ENCODE measurements around the gene EDRF1. TPM values are rescaled to one million over a fixed set of nuclear protein-coding genes. Genes with fewer than 3 reads are reported as not detected.
"Not testable (repeated sequence)": the region's sequence is repeated elsewhere in the genome, so short reads cannot be mapped to it uniquely, and the experiment has no call there.

The EDRF1 gene
- total and polyA plus RNA-seq, 5 donors from 2014 or later = 12.8 to 52.3 (median 13.7) TPM

DNA sequence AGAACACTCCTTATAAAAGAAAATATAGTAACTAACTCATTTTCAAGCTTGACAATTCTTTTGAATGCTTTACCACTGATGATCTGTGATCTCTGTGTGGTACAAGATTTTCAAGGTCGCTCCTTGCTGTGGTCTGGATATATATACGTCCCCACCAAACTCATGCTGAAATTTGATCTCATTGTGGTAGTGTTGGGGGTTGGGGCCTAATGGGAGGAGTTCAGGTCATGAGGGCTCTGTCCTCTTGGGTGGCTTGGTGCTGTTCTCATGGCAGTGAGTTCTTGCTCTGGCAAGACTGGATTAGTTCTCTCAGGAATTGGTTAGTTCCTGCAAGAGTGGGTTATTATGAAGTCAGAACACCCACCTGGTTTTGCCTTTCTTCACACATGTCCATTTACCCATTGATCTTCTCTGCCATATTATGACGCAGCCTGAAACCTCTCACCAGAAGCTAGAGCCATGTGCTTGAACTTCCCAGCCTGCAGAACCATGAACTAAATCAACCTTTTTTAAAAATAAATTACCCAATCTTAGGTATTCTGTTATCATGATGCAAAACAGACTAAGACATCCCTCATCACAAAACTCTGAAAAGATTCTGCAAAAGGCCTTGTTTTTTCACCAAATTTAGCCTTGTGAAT is 8.3 kb upstream of the EDRF1 start:
- DNase-seq (no peak), ATAC-seq (ENCODE audit: low read depth in 2 of 2) (no peak)
- no peak overlapping the region for H3K27ac ChIP-seq (ENCODE audit: insufficient read depth, low read length, poor library complexity, severe bottlenecking)
- peaks cover 5% of the 10 kb centered on the region for H3K27me3 ChIP-seq (ENCODE audit: control insufficient read depth, insufficient read depth, low read length)
- H3K4me3 Mint-ChIP-seq = no peak overlapping the region
- no peaks in the 10 kb centered on the region for H3K4me1 Mint-ChIP-seq
- peaks cover 22% of the 10 kb centered on the region for H3K27me3 Mint-ChIP-seq
- H3K27ac Mint-ChIP-seq = no peak overlapping the region
- H3K36me3 ChIP-seq (ENCODE audit: control insufficient read depth, insufficient read depth, low read length) = no peaks in the 10 kb centered on the region
- H3K9me3 Mint-ChIP-seq = peaks cover 2 to 18% (median 6%) of the 10 kb centered on the region in 7 donors
- no peaks in the 10 kb centered on the region for H3K4me1 ChIP-seq (ENCODE audit: control insufficient read depth, insufficient read depth, low read length, poor library complexity, severe bottlenecking)
- H3K9me3 ChIP-seq (ENCODE audit: control insufficient read depth in 2 of 2, low read length in 2 of 2) = peaks cover 19 to 36% of the 10 kb centered on the region in 2 experiments
- H3K4me3 ChIP-seq (ENCODE audit: low read depth, low read length) = no peak overlapping the region
- peaks cover 5% of the 10 kb centered on the region for H3K36me3 Mint-ChIP-seq

DNA sequence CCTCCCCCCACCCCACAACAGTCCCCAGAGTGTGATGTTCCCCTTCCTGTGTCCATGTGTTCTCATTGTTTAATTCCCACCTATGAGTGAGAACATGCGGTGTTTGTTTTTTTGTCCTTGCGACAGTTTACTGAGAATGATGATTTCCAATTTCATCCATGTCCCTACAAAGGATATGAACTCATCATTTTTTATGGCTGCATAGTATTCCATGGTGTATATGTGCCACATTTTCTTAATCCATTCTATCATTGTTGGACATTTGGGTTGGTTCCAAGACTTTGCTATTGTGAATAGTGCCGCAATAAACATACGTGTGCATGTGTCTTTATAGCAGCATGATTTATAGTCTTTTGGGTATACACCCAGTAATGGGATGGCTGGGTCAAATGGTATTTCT is 4.8 kb upstream of the EDRF1 start:
- not testable (repeated sequence) for H3K4me1 Mint-ChIP-seq; H3K4me3 ChIP-seq (ENCODE audit: low read depth, low read length); DNase-seq; H3K36me3 ChIP-seq (ENCODE audit: control insufficient read depth, insufficient read depth, low read length); H3K27ac ChIP-seq (ENCODE audit: insufficient read depth, low read length, poor library complexity, severe bottlenecking); H3K27ac Mint-ChIP-seq; H3K27me3 ChIP-seq (ENCODE audit: control insufficient read depth, insufficient read depth, low read length); H3K36me3 Mint-ChIP-seq; ATAC-seq (ENCODE audit: low read depth in 2 of 2)
- H3K9me3 ChIP-seq (ENCODE audit: control insufficient read depth in 2 of 2, low read length in 2 of 2) = peaks cover 19 to 36% of the 10 kb centered on the region in 2 experiments
- H3K9me3 Mint-ChIP-seq = peaks cover 2 to 18% (median 6%) of the 10 kb centered on the region in 7 donors
- peaks cover 10% of the 10 kb centered on the region for H3K4me1 ChIP-seq (ENCODE audit: control insufficient read depth, insufficient read depth, low read length, poor library complexity, severe bottlenecking)
- H3K27me3 Mint-ChIP-seq = peaks cover 15% of the 10 kb centered on the region
- H3K4me3 Mint-ChIP-seq = peak overlapping the region in 1 of 4 donors; percentile 15

DNA sequence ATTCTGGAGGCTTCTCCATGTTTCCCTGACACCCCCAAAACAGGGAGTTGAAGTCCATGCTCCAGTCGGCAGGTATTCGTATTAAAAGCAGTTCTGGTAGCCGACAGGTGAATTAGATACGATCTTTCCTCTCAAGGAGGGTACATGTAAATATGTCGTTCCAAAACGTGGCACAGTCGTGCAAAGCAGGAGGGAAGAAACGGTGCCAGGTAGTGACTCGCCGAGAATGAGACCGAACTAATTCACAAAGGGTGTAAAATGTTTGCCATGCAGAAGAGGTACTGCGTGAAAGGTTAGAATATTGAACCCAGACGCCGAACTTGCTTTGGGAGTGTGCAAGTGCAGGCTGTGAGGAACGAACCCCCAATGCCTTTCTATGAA is 483 bp downstream of the EDRF1 start:
- Histone ChIP-seq H3K36me3 (ENCODE audit: control insufficient read depth, insufficient read depth, low read length) (peaks cover 41% of the 10 kb centered on the region), H3K27ac (ENCODE audit: insufficient read depth, low read length, poor library complexity, severe bottlenecking) (peak overlapping the region; percentile 94), H3K4me1 (ENCODE audit: control insufficient read depth, insufficient read depth, low read length, poor library complexity, severe bottlenecking) (peaks cover 28% of the 10 kb centered on the region), H3K27me3 (ENCODE audit: control insufficient read depth, insufficient read depth, low read length) (no peaks in the 10 kb centered on the region), H3K4me3 (ENCODE audit: low read depth, low read length) (peak overlapping the region; percentile 96), H3K9me3 (ENCODE audit: control insufficient read depth in 2 of 2, low read length in 2 of 2) (no peaks in the 10 kb centered on the region)
- H3K27me3 Mint-ChIP-seq = no peaks in the 10 kb centered on the region
- ATAC-seq (ENCODE audit: low read depth in 2 of 2) (no peak), DNase-seq (no peak)
- peak overlapping the region; percentile 94 to 99 (median 95) for H3K27ac Mint-ChIP-seq
- H3K4me3 Mint-ChIP-seq = peak overlapping the region; percentile 97 to 99 (median 98)
- peaks cover 9 to 38% (median 30%) of the 10 kb centered on the region in 4 donors for H3K4me1 Mint-ChIP-seq
- H3K9me3 Mint-ChIP-seq = no peaks in the 10 kb centered on the region
- H3K36me3 Mint-ChIP-seq = peaks cover 19% of the 10 kb centered on the region

DNA sequence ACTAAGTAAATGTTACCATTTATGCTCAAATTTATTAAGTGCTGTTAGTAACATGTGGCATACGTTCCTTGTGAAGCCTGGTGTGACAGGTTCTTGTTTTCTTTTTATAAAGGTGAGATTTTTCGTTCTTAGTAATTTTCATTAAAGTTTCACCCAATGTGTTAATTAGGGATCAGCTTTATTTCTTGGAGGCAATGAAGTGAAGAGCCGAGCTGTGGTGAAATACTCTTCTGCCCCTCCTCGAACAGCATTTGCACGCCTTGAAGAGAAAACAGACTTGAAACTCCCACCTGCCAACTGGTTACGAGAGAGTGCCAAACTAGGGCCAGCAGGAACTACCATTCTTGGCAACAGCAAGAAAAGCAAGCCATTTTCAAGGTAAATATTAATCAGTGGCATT is 1.5 kb downstream of the EDRF1 start:
- ATAC-seq (ENCODE audit: low read depth in 2 of 2) = no peak

DNA sequence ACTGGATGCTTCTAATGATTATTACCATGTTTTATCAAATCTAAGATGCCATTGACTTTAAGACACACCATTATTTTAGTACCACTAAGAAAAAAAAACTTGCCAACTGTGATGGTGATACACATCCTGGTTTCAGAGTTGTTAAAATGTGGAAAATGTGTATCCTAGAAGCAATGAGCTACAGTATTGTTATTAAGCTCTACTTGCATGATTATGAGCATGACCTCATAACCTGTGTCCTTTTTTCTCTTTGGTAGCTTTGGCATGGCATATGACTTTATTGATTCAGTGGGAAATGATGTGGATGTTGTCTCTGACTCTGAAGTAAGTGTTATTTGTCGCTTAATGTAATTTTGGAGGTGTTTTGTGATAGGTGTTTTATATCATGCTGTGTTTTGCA is 3.3 kb downstream of the EDRF1 start:
- H3K27ac Mint-ChIP-seq = no peak overlapping the region
- H3K27me3 ChIP-seq (ENCODE audit: control insufficient read depth, insufficient read depth, low read length) = no peaks in the 10 kb centered on the region
- H3K36me3 ChIP-seq (ENCODE audit: control insufficient read depth, insufficient read depth, low read length) = peaks cover 68% of the 10 kb centered on the region
- H3K27me3 Mint-ChIP-seq = no peaks in the 10 kb centered on the region
- DNase-seq (no peak), ATAC-seq (ENCODE audit: low read depth in 2 of 2) (no peak)
- H3K4me3 Mint-ChIP-seq = peak overlapping the region; percentile 15 to 56 (median 55)
- H3K4me3 ChIP-seq (ENCODE audit: low read depth, low read length) = no peak overlapping the region
- no peaks in the 10 kb centered on the region for H3K9me3 ChIP-seq (ENCODE audit: control insufficient read depth in 2 of 2, low read length in 2 of 2)
- peaks cover 13 to 38% (median 31%) of the 10 kb centered on the region in 4 donors for H3K4me1 Mint-ChIP-seq
- no peaks in the 10 kb centered on the region for H3K9me3 Mint-ChIP-seq
- peaks cover 32% of the 10 kb centered on the region for H3K36me3 Mint-ChIP-seq
- no peak overlapping the region for H3K27ac ChIP-seq (ENCODE audit: insufficient read depth, low read length, poor library complexity, severe bottlenecking)
- peaks cover 28% of the 10 kb centered on the region for H3K4me1 ChIP-seq (ENCODE audit: control insufficient read depth, insufficient read depth, low read length, poor library complexity, severe bottlenecking)

More for the DNA sequence above, 1.5 kb downstream of the EDRF1 start:
- H3K9me3 Mint-ChIP-seq = no peaks in the 10 kb centered on the region
- Histone ChIP-seq H3K4me3 (ENCODE audit: low read depth, low read length) (peak overlapping the region; percentile 96), H3K4me1 (ENCODE audit: control insufficient read depth, insufficient read depth, low read length, poor library complexity, severe bottlenecking) (peaks cover 28% of the 10 kb centered on the region), H3K27ac (ENCODE audit: insufficient read depth, low read length, poor library complexity, severe bottlenecking) (no peak overlapping the region), H3K36me3 (ENCODE audit: control insufficient read depth, insufficient read depth, low read length) (peaks cover 50% of the 10 kb centered on the region), H3K9me3 (ENCODE audit: control insufficient read depth in 2 of 2, low read length in 2 of 2) (no peaks in the 10 kb centered on the region), H3K27me3 (ENCODE audit: control insufficient read depth, insufficient read depth, low read length) (no peaks in the 10 kb centered on the region)
- H3K27ac Mint-ChIP-seq = peak overlapping the region in 1 of 3 donors; percentile 20
- H3K4me3 Mint-ChIP-seq = peak overlapping the region; percentile 82 to 98 (median 92)
- no peaks in the 10 kb centered on the region for H3K27me3 Mint-ChIP-seq
- peaks cover 27% of the 10 kb centered on the region for H3K36me3 Mint-ChIP-seq
- DNase-seq = no peak
- H3K4me1 Mint-ChIP-seq = peaks cover 9 to 38% (median 30%) of the 10 kb centered on the region in 4 donors

DNA sequence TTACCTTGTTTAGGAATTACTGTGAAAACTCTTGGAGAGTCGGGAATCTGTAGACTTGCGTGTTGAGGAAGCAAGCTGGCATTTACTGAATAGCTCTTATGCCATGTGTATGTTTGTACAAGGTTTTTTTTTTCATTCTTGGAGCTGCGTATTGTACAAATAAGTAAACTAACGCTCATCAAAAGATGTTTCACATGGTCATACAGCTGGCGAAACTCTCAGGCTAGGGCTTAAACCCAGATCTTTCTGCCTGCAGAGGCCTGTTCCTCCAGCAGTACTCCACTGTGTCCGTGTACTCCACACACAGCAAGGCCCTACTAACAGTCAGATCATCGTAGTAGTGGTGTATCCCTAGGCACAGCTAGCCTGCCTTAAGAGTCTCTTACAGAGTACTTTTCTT is 7.4 kb downstream of the EDRF1 start:
- Histone ChIP-seq H3K27me3 (ENCODE audit: control insufficient read depth, insufficient read depth, low read length) (no peaks in the 10 kb centered on the region), H3K27ac (ENCODE audit: insufficient read depth, low read length, poor library complexity, severe bottlenecking) (no peak overlapping the region), H3K9me3 (ENCODE audit: control insufficient read depth in 2 of 2, low read length in 2 of 2) (no peaks in the 10 kb centered on the region), H3K4me1 (ENCODE audit: control insufficient read depth, insufficient read depth, low read length, poor library complexity, severe bottlenecking) (no peaks in the 10 kb centered on the region), H3K4me3 (ENCODE audit: low read depth, low read length) (no peak overlapping the region), H3K36me3 (ENCODE audit: control insufficient read depth, insufficient read depth, low read length) (peaks cover 97% of the 10 kb centered on the region)
- no peak for DNase-seq
- peaks cover 6 to 25% (median 17%) of the 10 kb centered on the region in 4 donors for H3K4me1 Mint-ChIP-seq
- H3K27ac Mint-ChIP-seq = no peak overlapping the region
- no peaks in the 10 kb centered on the region for H3K9me3 Mint-ChIP-seq
- H3K4me3 Mint-ChIP-seq = no peak overlapping the region
- H3K27me3 Mint-ChIP-seq = no peaks in the 10 kb centered on the region
- ATAC-seq (ENCODE audit: low read depth in 2 of 2) = no peak
- peaks cover 58% of the 10 kb centered on the region for H3K36me3 Mint-ChIP-seq

DNA sequence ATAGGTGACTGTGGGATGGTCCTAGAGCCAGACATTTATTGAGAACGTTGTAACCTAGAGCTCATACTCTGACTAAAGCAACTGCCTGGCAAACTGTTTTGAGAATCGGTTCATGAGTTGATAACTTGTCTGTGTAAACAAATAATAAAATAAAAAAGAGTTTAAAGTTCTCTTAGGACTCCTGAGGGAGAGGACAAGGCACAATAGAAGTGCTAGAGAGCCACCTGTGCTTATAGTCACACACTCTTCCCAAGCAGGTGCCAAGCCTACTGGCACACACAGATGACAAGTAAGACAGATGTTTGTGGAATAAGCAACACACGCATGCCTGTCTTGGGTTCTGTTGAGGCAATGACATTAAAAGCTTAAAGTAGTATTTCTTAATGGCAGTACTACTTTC is 7.9 kb downstream of the EDRF1 start:
- Histone ChIP-seq H3K36me3 (ENCODE audit: control insufficient read depth, insufficient read depth, low read length) (peaks cover 97% of the 10 kb centered on the region), H3K4me3 (ENCODE audit: low read depth, low read length) (no peak overlapping the region), H3K27ac (ENCODE audit: insufficient read depth, low read length, poor library complexity, severe bottlenecking) (no peak overlapping the region), H3K27me3 (ENCODE audit: control insufficient read depth, insufficient read depth, low read length) (no peaks in the 10 kb centered on the region), H3K4me1 (ENCODE audit: control insufficient read depth, insufficient read depth, low read length, poor library complexity, severe bottlenecking) (no peaks in the 10 kb centered on the region), H3K9me3 (ENCODE audit: control insufficient read depth in 2 of 2, low read length in 2 of 2) (no peaks in the 10 kb centered on the region)
- Mint-ChIP-seq H3K4me1 (peaks cover 5 to 20% (median 17%) of the 10 kb centered on the region in 4 donors), H3K27ac (no peak overlapping the region), H3K4me3 (no peak overlapping the region), H3K36me3 (peaks cover 60% of the 10 kb centered on the region), H3K27me3 (no peaks in the 10 kb centered on the region), H3K9me3 (no peaks in the 10 kb centered on the region)
- ATAC-seq (ENCODE audit: low read depth in 2 of 2) (no peak), DNase-seq (no peak)

DNA sequence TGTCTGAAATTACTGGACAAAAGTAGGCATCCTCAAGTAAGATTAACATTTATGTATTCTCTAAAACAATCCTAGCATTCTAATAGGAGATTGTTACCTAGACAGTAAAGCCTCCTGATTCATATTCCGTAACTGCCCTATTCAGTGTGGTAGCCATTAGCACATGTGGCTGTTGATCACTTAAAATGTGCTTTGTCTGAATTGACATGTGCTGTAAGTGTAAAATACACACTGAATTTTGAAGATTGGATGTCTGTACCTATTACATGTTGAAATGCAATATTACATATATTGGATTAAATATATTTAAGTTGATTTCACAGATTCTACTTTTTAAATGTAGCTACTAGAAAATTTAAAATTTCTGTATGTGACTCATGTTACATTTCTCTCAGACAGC is 14.6 kb downstream of the EDRF1 start:
- Mint-ChIP-seq H3K27me3 (no peaks in the 10 kb centered on the region), H3K4me3 (no peak overlapping the region), H3K27ac (no peak overlapping the region), H3K9me3 (no peaks in the 10 kb centered on the region), H3K36me3 (peaks cover 72% of the 10 kb centered on the region), H3K4me1 (peaks cover 4 to 11% (median 10%) of the 10 kb centered on the region in 4 donors)
- no peak for ATAC-seq (ENCODE audit: low read depth in 2 of 2)
- Histone ChIP-seq H3K9me3 (ENCODE audit: control insufficient read depth in 2 of 2, low read length in 2 of 2) (no peaks in the 10 kb centered on the region), H3K36me3 (ENCODE audit: control insufficient read depth, insufficient read depth, low read length) (peaks cover 96% of the 10 kb centered on the region), H3K4me1 (ENCODE audit: control insufficient read depth, insufficient read depth, low read length, poor library complexity, severe bottlenecking) (no peaks in the 10 kb centered on the region), H3K27me3 (ENCODE audit: control insufficient read depth, insufficient read depth, low read length) (no peaks in the 10 kb centered on the region), H3K4me3 (ENCODE audit: low read depth, low read length) (no peak overlapping the region), H3K27ac (ENCODE audit: insufficient read depth, low read length, poor library complexity, severe bottlenecking) (no peak overlapping the region)
- DNase-seq = no peak

Measured in CD4-positive, CD25-positive, alpha-beta regulatory T cell (primary cell).